ENCODE measurements around the gene CD7. TPM values are rescaled to one million over a fixed set of nuclear protein-coding genes. Genes with fewer than 3 reads are reported as not detected.

The CD7 gene
- total RNA-seq, 4 donors from 2014 or later, result 3.0 to 4.4 (median 4.1) TPM

- TF ChIP-seq POLR2A (IDR thresholded peaks at IDR 0.05), result no peak
- TF ChIP-seq, protein P1, sequence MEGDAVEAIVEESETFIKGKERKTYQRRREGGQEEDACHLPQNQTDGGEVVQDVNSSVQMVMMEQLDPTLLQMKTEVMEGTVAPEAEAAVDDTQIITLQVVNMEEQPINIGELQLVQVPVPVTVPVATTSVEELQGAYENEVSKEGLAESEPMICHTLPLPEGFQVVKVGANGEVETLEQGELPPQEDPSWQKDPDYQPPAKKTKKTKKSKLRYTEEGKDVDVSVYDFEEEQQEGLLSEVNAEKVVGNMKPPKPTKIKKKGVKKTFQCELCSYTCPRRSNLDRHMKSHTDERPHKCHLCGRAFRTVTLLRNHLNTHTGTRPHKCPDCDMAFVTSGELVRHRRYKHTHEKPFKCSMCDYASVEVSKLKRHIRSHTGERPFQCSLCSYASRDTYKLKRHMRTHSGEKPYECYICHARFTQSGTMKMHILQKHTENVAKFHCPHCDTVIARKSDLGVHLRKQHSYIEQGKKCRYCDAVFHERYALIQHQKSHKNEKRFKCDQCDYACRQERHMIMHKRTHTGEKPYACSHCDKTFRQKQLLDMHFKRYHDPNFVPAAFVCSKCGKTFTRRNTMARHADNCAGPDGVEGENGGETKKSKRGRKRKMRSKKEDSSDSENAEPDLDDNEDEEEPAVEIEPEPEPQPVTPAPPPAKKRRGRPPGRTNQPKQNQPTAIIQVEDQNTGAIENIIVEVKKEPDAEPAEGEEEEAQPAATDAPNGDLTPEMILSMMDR (IDR thresholded peaks at IDR 0.05), result no peak
- Histone ChIP-seq H3K4me3 (no peak overlapping the region), H3K27me3 (peaks cover 2 to 76% (median 4%) of the 10 kb centered on the region in 4 donors), H3K4me1 (peaks cover 0 to 35% (median 14%) of the 10 kb centered on the region in 3 donors), H3K36me3 (no peaks in the 10 kb centered on the region), H3K9me3 (no peaks in the 10 kb centered on the region), H3K27ac (no peak overlapping the region)
- DNase-seq, result no peak
- intact Hi-C loops (cut with DNase I), result loop anchor here (5.0 kb wide), 1 partner anchor 83 kb away; no protein-coding TSS in a partner anchor
- 61 to 67% methylated on average over 8 to 15 of the region's 26 CpGs for WGBS, 2 donors
Measured at GRCh38 chr17:82320140-82320840, 2.9 kb upstream of the CD7 start.

- no peak for DNase-seq
- H3K27me3 ChIP-seq, result peaks cover 5 to 79% (median 8%) of the 10 kb centered on the region in 4 donors
- H3K27ac ChIP-seq, result no peak overlapping the region
- peaks cover 0 to 35% (median 15%) of the 10 kb centered on the region in 3 donors for H3K4me1 ChIP-seq
- H3K9me3 ChIP-seq, result no peaks in the 10 kb centered on the region
- WGBS, 2 donors, result 84 to 92% methylated on average over 33 to 34 of the region's 35 CpGs
- H3K36me3 ChIP-seq, result no peaks in the 10 kb centered on the region
- TF ChIP-seq, protein P1 (IDR thresholded peaks at IDR 0.05), result no peak
- no peak for TF ChIP-seq POLR2A (IDR thresholded peaks at IDR 0.05)
- intact Hi-C loops (cut with DNase I), result loop anchor here (5.0 kb wide), 1 partner anchor 82 kb away; no protein-coding TSS in a partner anchor
- H3K4me3 ChIP-seq, result no peak overlapping the region
Measured at GRCh38 chr17:82319619-82320062, 2.2 kb upstream of the CD7 start.

DNA sequence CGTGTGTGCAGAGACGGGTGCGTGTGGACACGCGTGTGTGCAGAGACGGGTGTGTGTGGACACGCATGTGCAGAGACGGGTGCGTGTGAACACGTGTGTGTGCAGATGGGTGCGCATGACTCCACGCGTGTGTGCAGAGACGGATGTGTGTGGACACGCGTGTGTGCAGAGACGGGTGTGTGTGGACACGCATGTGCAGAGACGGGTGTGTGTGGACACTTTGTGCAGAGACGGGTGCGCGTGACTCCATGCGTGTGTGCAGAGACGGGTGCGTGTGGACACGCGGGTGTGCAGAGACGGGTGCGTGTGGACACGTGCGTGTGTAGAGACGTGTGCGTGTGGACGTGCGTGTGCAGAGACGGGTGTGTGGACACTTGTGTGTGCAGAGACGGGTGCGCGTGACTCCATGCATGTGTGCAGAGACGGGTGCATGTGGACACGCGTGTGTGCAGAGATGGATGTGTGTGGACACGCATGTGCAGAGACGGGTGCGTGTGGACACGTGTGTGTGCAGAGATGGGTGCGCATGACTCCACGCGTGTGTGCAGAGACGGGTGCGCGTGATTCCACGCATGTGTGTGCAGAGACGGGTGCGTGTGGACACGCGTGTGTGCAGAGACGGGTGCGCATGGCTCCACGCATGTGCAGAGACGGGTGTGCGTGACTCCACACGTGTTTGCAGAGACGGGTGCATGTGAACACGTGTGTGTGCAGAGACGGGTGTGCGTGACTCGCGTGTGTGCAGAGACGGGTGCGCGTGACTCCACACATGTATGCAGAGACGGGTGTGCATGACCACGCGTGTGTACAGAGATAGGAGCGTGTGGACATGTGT is 1.6 kb upstream of the CD7 start:
- Histone ChIP-seq H3K27me3 (peaks cover 5 to 79% (median 14%) of the 10 kb centered on the region in 4 donors), H3K36me3 (no peaks in the 10 kb centered on the region), H3K27ac (no peak overlapping the region), H3K4me3 (no peak overlapping the region), H3K4me1 (peaks cover 0 to 30% (median 15%) of the 10 kb centered on the region in 3 donors), H3K9me3 (no peaks in the 10 kb centered on the region)
- no peak for DNase-seq
- WGBS, 2 donors, result 92 to 95% methylated on average over 59 to 76 of the region's 76 CpGs
- TF ChIP-seq, protein P1 (IDR thresholded peaks at IDR 0.05), result no peak
- no peak for TF ChIP-seq POLR2A (IDR thresholded peaks at IDR 0.05)
- intact Hi-C loops (cut with DNase I), result no loop called here

DNA sequence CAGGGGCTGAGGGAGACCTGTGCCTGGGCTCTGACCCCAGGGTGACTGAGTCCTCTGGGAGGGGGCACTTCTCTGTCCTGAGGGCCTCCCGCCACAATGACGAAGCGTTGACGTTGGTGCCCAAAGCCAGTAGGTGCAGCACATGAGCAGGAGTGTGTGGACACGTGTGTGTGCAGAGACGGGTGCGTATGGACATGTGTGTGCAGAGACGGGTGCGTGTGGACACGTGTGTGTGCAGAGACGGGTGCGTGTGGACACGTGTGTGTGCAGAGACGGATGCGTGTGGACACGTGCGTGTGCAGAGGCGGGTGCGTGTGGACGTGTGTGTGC is 726 bp upstream of the CD7 start:
- peaks cover 5 to 80% (median 16%) of the 10 kb centered on the region in 4 donors for H3K27me3 ChIP-seq
- DNase-seq, result no peak
- H3K4me1 ChIP-seq, result peaks cover 0 to 30% (median 15%) of the 10 kb centered on the region in 3 donors
- no peak for TF ChIP-seq POLR2A (IDR thresholded peaks at IDR 0.05)
- TF ChIP-seq, protein P1 (IDR thresholded peaks at IDR 0.05), result no peak
- intact Hi-C loops (cut with DNase I), result no loop called here
- whole genome bisulfite sequencing, 2 donors, result 92 to 94% methylated on average over 15 to 16 of the region's 20 CpGs
- H3K36me3 ChIP-seq, result no peaks in the 10 kb centered on the region
- no peaks in the 10 kb centered on the region for H3K9me3 ChIP-seq
- no peak overlapping the region for H3K27ac ChIP-seq
- H3K4me3 ChIP-seq, result no peak overlapping the region

All from esophagus squamous epithelium (tissue), 5 donors.